ENCODE results near the gene EVX2. TPM values are rescaled to one million over a fixed set of nuclear protein-coding genes. Genes with fewer than 3 reads are reported as not detected.
A peak's percentile ranks its signal among the peaks of the same experiment; 100 is the strongest.

Gene EVX2
- total RNA-seq, 1 experiment from 2014 or later, result not detected

DNA sequence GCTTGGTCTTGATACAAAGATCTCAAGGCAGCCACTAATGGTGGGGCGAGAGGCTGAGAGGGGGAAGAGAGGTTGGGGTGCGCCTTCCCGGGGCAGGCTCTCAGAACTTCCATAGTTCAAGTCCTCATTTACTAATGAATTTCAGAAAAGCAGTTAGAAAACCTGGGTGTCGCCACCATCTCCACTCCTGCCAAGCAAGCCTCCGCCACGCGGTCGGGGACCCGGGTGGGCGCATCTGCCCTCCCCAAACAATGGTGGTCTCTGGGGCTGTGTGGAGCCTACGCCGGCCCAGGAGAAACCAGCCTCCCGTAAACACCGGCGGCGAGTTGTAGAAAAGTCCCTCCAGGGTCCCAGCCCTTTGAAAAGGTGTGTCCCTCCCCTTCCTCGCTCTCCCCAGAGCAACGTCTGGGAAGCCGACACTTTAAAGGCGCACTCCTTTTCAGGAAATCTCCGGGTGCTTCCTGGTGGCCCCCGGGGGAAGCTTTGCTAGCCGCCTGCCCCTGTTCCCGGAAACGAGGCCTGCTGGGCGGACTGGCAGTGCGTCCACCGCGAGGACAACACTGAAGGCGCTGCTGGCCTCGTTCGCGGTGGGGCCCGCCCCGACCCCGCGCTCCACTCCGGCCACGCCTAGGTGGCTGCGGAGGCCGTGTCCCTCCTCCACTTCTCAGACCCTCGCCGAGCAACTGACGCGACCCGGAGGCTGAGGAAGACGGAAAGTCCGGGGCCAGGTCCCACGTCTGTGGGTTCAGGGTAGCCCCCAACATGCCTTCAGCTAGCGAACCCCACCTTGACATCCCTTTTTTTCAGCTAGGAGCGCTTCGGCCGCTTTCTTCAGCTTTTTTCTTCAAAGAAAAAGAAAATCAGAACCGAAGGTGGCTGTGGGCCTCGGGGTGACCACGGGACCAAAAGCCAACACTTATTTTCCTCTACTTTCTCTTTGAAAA lies 16.8 kb downstream of the EVX2 start:
- DNase-seq (ENCODE audit: low read depth), result no peak

DNA sequence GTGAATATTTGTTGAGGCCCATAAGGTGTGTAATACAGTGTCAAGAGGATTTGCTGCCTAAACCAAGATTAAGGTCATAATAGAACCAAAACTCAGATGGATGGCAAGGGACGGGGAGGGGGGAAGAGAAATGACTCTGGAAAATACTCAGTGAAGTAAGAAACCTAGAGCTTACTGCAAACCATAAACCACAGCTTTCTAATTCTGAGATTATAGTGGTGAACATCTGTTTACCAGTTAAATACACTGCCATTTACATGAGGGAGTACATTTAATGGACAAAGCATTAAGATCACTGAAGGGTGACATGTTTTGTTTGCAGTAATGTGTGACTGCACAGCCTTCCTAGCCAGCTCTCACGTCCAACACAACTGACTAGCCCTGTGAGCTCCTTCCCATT lies 19.8 kb downstream of the EVX2 start:
- DNase-seq (ENCODE audit: low read depth), result no peak

DNA sequence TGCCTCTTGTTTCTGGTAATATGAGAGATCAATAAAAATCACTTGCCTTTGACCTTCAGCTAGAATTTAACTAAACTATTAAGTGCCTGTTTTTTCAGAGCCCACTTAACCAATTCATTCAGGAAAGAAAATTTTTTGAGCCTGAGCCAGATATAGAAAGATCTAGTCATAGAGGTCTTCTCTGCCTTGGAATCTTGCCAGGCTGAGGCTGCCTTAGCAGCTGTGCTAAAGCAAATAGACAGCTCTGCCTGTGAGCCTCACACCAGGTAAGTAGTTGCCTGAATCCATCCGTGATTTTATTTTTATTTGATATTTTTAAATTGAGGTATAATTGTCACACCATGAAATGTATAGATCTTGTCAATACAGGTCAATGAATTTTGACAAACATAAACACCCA lies 27.4 kb downstream of the EVX2 start:
- DNase-seq (ENCODE audit: low read depth), result peak; percentile 45

DNA sequence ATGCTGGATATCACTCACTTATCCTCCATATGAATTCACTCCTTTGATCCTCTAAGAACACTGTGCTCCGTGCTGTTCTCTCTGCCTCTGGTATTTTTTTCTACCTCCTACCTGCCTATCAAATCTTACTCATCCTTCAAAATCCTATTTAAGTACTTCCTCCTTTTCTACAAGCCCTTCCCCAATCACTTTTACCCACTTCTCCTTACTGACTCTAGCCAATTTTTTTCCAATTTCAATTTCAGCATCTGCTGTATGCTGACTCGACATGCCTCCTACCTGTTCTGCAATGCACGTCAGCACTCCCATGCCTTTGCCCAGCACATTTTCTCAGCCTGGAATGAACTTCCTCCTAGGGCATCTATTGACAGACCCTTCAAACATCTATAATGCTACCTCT lies 44.4 kb downstream of the EVX2 start:
- no peak for DNase-seq (ENCODE audit: low read depth)

DNA sequence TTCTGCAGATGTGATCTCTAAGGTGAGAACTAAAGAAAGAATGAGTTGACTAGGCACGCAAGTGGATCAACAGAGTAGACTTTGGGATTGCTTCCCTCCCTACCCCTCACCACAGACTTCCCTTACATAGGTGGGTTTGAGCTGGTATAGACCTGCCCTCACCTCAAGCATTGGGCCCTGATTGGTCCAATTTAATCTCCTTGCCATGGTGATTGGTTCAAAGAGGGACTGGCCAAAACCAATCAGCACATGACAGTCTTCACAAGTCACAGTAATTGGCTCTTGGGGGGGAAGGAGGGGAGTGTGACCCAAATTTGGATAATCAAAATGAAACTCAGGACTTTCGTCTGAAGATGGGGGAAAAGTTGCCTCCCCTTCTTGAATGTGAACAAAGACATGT lies 45.1 kb downstream of the EVX2 start:
- DNase-seq (ENCODE audit: low read depth), result no peak

DNA sequence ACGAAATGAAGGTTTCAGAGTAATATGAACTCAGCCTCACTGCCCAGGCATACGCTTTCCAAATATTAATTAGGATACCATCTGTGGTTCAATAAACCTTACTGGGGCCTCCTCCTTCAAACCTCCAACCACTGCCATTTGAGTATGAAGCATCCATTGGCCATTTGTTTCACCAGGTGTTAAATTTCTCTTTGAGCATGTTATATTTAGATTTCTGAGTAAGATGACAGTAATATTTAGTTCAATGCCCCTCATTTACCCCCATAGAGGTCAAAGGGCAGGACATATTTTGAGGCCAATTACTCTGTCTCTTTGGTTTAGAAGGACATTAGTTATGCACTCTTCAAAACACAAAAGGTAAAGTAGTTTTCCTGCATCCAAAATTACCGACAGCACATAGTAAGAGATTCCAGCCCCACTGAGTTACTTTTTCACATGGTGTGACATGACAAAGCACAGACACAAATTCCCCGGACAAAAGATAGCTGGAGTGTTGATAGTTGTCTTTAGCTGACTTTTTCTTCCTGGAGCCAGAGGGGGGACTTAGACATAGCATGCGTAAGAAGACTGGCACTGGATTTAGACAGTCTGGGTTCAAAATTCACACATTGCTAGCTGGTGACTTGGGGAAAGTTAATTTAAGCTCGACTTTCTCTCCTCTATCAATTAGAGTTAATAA lies 48.6 kb downstream of the EVX2 start:
- DNase-seq (ENCODE audit: low read depth), result no peak

DNA sequence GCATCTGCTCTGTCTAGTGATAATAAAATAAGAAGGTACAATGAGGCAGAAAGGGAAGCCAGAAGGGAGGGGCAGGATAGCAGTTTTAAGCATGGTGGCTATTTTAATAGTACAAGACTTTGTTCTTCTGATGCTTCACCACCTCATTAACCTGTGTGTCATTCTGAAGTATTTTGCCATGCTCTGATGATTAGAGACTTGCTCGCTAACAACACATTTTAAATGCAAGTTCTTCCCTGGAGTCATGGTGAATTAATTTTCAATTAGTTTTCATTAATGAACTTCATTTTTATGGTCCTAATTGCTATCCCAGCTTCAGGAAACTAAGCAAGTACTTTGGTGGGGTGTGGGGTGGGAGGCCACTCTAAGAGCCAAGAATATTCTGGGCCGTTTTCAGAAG lies 56.0 kb downstream of the EVX2 start:
- DNase-seq (ENCODE audit: low read depth), result no peak

Other genes with a start within 250 kb of the EVX2 start
- gene LNPK, start 81.7 kb downstream of the EVX2 start, total RNA-seq (2014; rRNA removed; shearing (Covaris generic)), result 19.7 and 29.4 TPM in 2 replicates
- gene HOXD13, start 8.8 kb upstream of the EVX2 start, total RNA-seq (2014; rRNA removed; shearing (Covaris generic)), result 20.7 and 21.5 TPM in 2 replicates
- gene HOXD12, start 15.8 kb upstream of the EVX2 start, total RNA-seq (2014; rRNA removed; shearing (Covaris generic)), result 0.46 TPM in 1 of 2 replicates, not detected in the other
- gene HOXD11, start 23.3 kb upstream of the EVX2 start, total RNA-seq (2014; rRNA removed; shearing (Covaris generic)), result 13.4 and 14.0 TPM in 2 replicates
- gene HOXD10, start 32.8 kb upstream of the EVX2 start, total RNA-seq (2014; rRNA removed; shearing (Covaris generic)), result 14.8 and 18.6 TPM in 2 replicates
- gene HOXD9, start 38.8 kb upstream of the EVX2 start, total RNA-seq (2014; rRNA removed; shearing (Covaris generic)), result 2.5 and 3.1 TPM in 2 replicates
- 9.7 and 9.9 TPM in 2 replicates for gene HOXD8, start 45.7 kb upstream of the EVX2 start, total RNA-seq (2014; rRNA removed; shearing (Covaris generic))
- 1.5 and 2.5 TPM in 2 replicates for gene HOXD4, start 67.6 kb upstream of the EVX2 start, total RNA-seq (2014; rRNA removed; shearing (Covaris generic))
- 5.0 and 10.9 TPM in 2 replicates for gene HOXD3, start 73.3 kb upstream of the EVX2 start, total RNA-seq (2014; rRNA removed; shearing (Covaris generic))
- 1.3 and 3.0 TPM in 2 replicates for gene HOXD1, start 104.7 kb upstream of the EVX2 start, total RNA-seq (2014; rRNA removed; shearing (Covaris generic))
- gene MTX2, start 185.5 kb upstream of the EVX2 start, total RNA-seq (2014; rRNA removed; shearing (Covaris generic)), result 37.1 and 53.4 TPM in 2 replicates

Data from Daoy (cell line).